Astrocyte (in vitro differentiated cells and primary cell): ENCODE data around the gene FAT3.

ENCODE experiments used
- CTCF ChIP-seq: IDR thresholded peaks from 2 replicates; pipeline ENCODE4 v1.5.1; 2011; ENCODE audit warnings: low read depth, mild to moderate bottlenecking, inconsistent platforms, low read length, moderate library complexity; ENCODE audit not compliant: insufficient read depth
- EZH2 ChIP-seq: IDR thresholded peaks from 2 replicates; pipeline ENCODE4 v1.6.1; 2012; ENCODE audit warnings: mild to moderate bottlenecking, low read length, inconsistent platforms; ENCODE audit not compliant: insufficient read depth

GRCh38 chr11:92267968-92268367 is 43.4 kb downstream of the FAT3 start:
- no peak for TF ChIP-seq CTCF
- TF ChIP-seq EZH2 = no peak
